Naive thymus-derived CD4-positive, alpha-beta T cell (primary cell): ENCODE results near the gene PRRX1. TPM values are rescaled to one million over a fixed set of nuclear protein-coding genes. Genes with fewer than 3 reads are reported as not detected.

Source experiments
- ATAC-seq: fragments of 150-1000 bp; cut with Tn5 transposase; 2 replicates; pipeline ENCODE4 v1.10.0; 2021; ENCODE audit warnings: mild to moderate bottlenecking, moderate library complexity
- CTCF ChIA-PET: fragments of 350-600 bp; sonication (Branson Sonifier 250); formaldehyde crosslinking; loops from one replicate; lab custom pipeline; 2021; ENCODE audit warnings: antibody characterized with exemption; lab: Charles Lee
- POLR2A ChIA-PET: fragments of 350-600 bp; sonication (Branson Sonifier 250); formaldehyde crosslinking; loops from one replicate; lab custom pipeline; 2021; ENCODE audit warnings: antibody characterized with exemption, inconsistent platforms; lab: Charles Lee
- DNase-seq, 9 donors: peaks; one replicate each; pipeline versions ENCODE4 v3.0.0 to v3.0.0-alpha.2; 2020 to 2022; ENCODE audit warnings: mixed read lengths in 1 of 9
- H3K27ac ChIP-seq: one replicate; pipeline ENCODE4 v1.7.0; 2013; ENCODE audit warnings: mild to moderate bottlenecking, low read depth, low read length, moderate library complexity
- H3K27me3 ChIP-seq, 2 donors: one replicate each; pipeline ENCODE4 v1.7.0; 2013; ENCODE audit warnings: low read length in 2 of 2, mild to moderate bottlenecking in 2 of 2, moderate library complexity in 2 of 2; ENCODE audit not compliant: control insufficient read depth in 2 of 2, insufficient read depth in 2 of 2
- H3K36me3 ChIP-seq, 3 experiments: 1 replicate in 2 of 3; 2 replicates in 1 of 3; pipeline ENCODE4 v1.7.0; 2013; ENCODE audit warnings: low read length in 3 of 3, mild to moderate bottlenecking in 3 of 3, moderate library complexity in 1 of 3; ENCODE audit not compliant: insufficient read depth in 3 of 3, control insufficient read depth in 2 of 3
- H3K4me1 ChIP-seq, 2 donors: one replicate each; pipeline ENCODE4 v1.7.0; 2013; ENCODE audit warnings: low read length in 2 of 2, mild to moderate bottlenecking in 2 of 2, moderate library complexity in 1 of 2; ENCODE audit not compliant: control insufficient read depth in 2 of 2, insufficient read depth in 2 of 2
- H3K4me3 ChIP-seq: 2 replicates; pipeline ENCODE4 v1.7.0; 2013; ENCODE audit warnings: mild to moderate bottlenecking, low read length
- H3K9me3 ChIP-seq, 3 experiments: 1 replicate in 2 of 3; 2 replicates in 1 of 3; pipeline ENCODE4 v1.7.0; 2013; ENCODE audit warnings: low read length in 3 of 3; ENCODE audit not compliant: control insufficient read depth in 2 of 3
- H3K27ac Mint-ChIP-seq, 9 donors: one replicate each; pipeline ENCODE4 v1.8.0; 2020 to 2022; ENCODE audit warnings: mixed read lengths in 9 of 9, mild to moderate bottlenecking in 8 of 9, moderate library complexity in 5 of 9, inconsistent platforms in 2 of 9
- H3K27me3 Mint-ChIP-seq, 5 donors: one replicate each; pipeline ENCODE4 v1.8.0; 2021 to 2022; ENCODE audit warnings: mixed read lengths in 5 of 5, mild to moderate bottlenecking in 1 of 5
- H3K36me3 Mint-ChIP-seq, 5 donors: one replicate each; pipeline ENCODE4 v1.8.0; 2020 to 2022; ENCODE audit warnings: mixed read lengths in 5 of 5, mild to moderate bottlenecking in 3 of 5, inconsistent platforms in 1 of 5
- H3K4me1 Mint-ChIP-seq, 7 donors: one replicate each; pipeline ENCODE4 v1.8.0; 2020 to 2022; ENCODE audit warnings: mixed read lengths in 7 of 7, mild to moderate bottlenecking in 3 of 7, inconsistent platforms in 1 of 7
- H3K4me3 Mint-ChIP-seq, 10 donors: one replicate each; pipeline ENCODE4 v1.8.0; 2020 to 2022; ENCODE audit warnings: mild to moderate bottlenecking in 10 of 10, mixed read lengths in 10 of 10, moderate library complexity in 6 of 10, inconsistent platforms in 2 of 10
- H3K9me3 Mint-ChIP-seq, 11 donors: one replicate each; pipeline ENCODE4 v1.8.0; 2020 to 2022; ENCODE audit warnings: mixed read lengths in 11 of 11, mild to moderate bottlenecking in 4 of 11, inconsistent platforms in 1 of 11, moderate library complexity in 1 of 11
- intact Hi-C, 2 donors: fragments of 100-400 bp; cut with micrococcal nuclease; formaldehyde crosslinking; loops; one replicate each; pipeline ENCODE4 v1.15.1; 2023
- polyA plus RNA-seq, 2 donors: library from polyadenylated mRNA; unstranded; fragments of 300-500 nt; fragmentation: Illumina TruSeq; gene quantifications; one replicate each; pipeline ENCODE4 v1.2.3, GENCODE V29; 2021
- total RNA-seq, 6 experiments: library from RNA in 5 of 6; stranded (reverse) in 5 of 6; gene quantifications; 1 replicate in 5 of 6; 2 replicates in 1 of 6; pipeline ENCODE4 v1.2.3 and lab custom pipeline; 2021 to 2026

Gene PRRX1
- total and polyA plus RNA-seq, 7 experiments from 2014 or later, result not detected

GRCh38 chr1:170734412-170735175 lies 70.7 kb downstream of the PRRX1 start:
- POLR2A ChIA-PET, result no interaction called here
- DNase-seq (no peak), ATAC-seq (no peak)
- Histone ChIP-seq H3K4me1 (no peaks in the 10 kb centered on the region), H3K27me3 (peaks cover 0 to 3% of the 10 kb centered on the region in 2 donors), H3K4me3 (no peak overlapping the region), H3K36me3 (no peaks in the 10 kb centered on the region), H3K27ac (no peak overlapping the region), H3K9me3 (no peaks in the 10 kb centered on the region)
- CTCF ChIA-PET, result interaction anchor here (0.9 kb wide), 1 partner anchor 579 kb away, joined by 3 read pairs; no protein-coding TSS in a partner anchor
- Mint-ChIP-seq H3K36me3 (no peaks in the 10 kb centered on the region), H3K4me3 (no peak overlapping the region), H3K9me3 (peaks cover 0 to 2% (median 0%) of the 10 kb centered on the region in 11 donors), H3K27ac (no peak overlapping the region), H3K4me1 (no peaks in the 10 kb centered on the region), H3K27me3 (peaks cover 3 to 36% (median 21%) of the 10 kb centered on the region in 5 donors)
- intact Hi-C loops, result no loop called here

- no peaks in the 10 kb centered on the region for H3K4me1 Mint-ChIP-seq
- Histone ChIP-seq H3K27ac (no peak overlapping the region), H3K36me3 (no peaks in the 10 kb centered on the region), H3K9me3 (no peaks in the 10 kb centered on the region), H3K27me3 (peaks cover 0 to 3% of the 10 kb centered on the region in 2 donors), H3K4me1 (no peaks in the 10 kb centered on the region), H3K4me3 (no peak overlapping the region)
- peaks cover 0 to 7% (median 2%) of the 10 kb centered on the region in 11 donors for H3K9me3 Mint-ChIP-seq
- H3K27ac Mint-ChIP-seq, result no peak overlapping the region
- H3K36me3 Mint-ChIP-seq, result no peaks in the 10 kb centered on the region
- ATAC-seq (no peak), DNase-seq (no peak)
- intact Hi-C loops, result no loop called here
- H3K4me3 Mint-ChIP-seq, result no peak overlapping the region
- ChIA-PET CTCF (no interaction called here), POLR2A (no interaction called here)
- H3K27me3 Mint-ChIP-seq, result peaks cover 3 to 39% (median 22%) of the 10 kb centered on the region in 5 donors
Observed at GRCh38 chr1:170735366-170736263, 71.7 kb downstream of the PRRX1 start.

DNA sequence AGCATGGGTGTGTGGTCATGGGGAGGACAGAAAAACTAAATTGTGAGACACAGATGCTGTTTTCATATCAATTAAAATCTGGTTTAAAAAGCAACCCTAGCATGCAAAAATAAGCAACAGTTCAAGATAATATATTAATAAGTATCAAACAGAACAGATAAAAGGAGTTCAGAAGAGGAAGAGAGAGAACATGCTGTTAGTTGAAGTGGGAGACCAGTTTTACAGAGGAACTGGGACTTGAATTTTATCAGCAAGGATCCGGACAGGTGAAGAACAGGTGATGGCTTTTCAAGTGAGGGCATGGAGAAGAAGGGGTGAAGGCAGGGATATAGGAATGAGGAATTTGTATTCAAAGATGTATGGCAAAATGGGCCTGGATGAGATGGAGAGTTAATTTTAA lies 75.9 kb downstream of the PRRX1 start:
- Histone ChIP-seq H3K4me1 (no peaks in the 10 kb centered on the region), H3K27ac (no peak overlapping the region), H3K9me3 (no peaks in the 10 kb centered on the region), H3K27me3 (peaks cover 0 to 3% of the 10 kb centered on the region in 2 donors), H3K4me3 (no peak overlapping the region), H3K36me3 (no peaks in the 10 kb centered on the region)
- CTCF ChIA-PET, result no interaction called here
- intact Hi-C loops, result no loop called here
- no peak for ATAC-seq
- Mint-ChIP-seq H3K4me3 (no peak overlapping the region), H3K4me1 (no peaks in the 10 kb centered on the region), H3K36me3 (no peaks in the 10 kb centered on the region), H3K27ac (no peak overlapping the region), H3K9me3 (peaks cover 4 to 38% (median 9%) of the 10 kb centered on the region in 11 donors), H3K27me3 (peaks cover 3 to 30% (median 22%) of the 10 kb centered on the region in 5 donors)
- POLR2A ChIA-PET, result no interaction called here
- no peak for DNase-seq

DNA sequence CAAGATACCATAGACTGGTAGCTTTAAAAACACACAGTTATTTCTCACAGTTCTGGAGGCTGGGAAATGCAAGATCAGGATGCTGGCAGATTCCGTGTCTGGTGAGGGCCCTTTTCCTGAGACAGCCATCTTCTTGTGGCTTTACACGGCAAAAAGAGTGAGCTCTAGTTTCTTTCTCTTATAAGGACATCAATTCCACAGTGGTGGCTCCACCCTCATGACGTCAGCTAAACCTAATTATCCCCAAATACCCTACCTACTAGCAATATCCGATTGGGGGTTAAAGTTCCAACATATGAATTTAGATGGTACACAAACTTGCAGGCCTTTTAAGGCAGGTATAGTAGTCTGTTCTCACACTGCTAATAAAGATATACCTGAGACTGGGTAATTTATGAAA lies 77.7 kb downstream of the PRRX1 start:
- Histone ChIP-seq H3K27me3 (peaks cover 0 to 3% of the 10 kb centered on the region in 2 donors), H3K27ac (no peak overlapping the region), H3K36me3 (no peaks in the 10 kb centered on the region), H3K9me3 (no peaks in the 10 kb centered on the region), H3K4me3 (no peak overlapping the region), H3K4me1 (no peaks in the 10 kb centered on the region)
- CTCF ChIA-PET, result no interaction called here
- H3K27ac Mint-ChIP-seq, result no peak overlapping the region
- intact Hi-C loops, result no loop called here
- peaks cover 3 to 34% (median 20%) of the 10 kb centered on the region in 5 donors for H3K27me3 Mint-ChIP-seq
- peaks cover 4 to 38% (median 11%) of the 10 kb centered on the region in 11 donors for H3K9me3 Mint-ChIP-seq
- no peaks in the 10 kb centered on the region for H3K36me3 Mint-ChIP-seq
- no peak for ATAC-seq
- POLR2A ChIA-PET, result no interaction called here
- no peak overlapping the region for H3K4me3 Mint-ChIP-seq
- DNase-seq, result no peak
- H3K4me1 Mint-ChIP-seq, result no peaks in the 10 kb centered on the region

DNA sequence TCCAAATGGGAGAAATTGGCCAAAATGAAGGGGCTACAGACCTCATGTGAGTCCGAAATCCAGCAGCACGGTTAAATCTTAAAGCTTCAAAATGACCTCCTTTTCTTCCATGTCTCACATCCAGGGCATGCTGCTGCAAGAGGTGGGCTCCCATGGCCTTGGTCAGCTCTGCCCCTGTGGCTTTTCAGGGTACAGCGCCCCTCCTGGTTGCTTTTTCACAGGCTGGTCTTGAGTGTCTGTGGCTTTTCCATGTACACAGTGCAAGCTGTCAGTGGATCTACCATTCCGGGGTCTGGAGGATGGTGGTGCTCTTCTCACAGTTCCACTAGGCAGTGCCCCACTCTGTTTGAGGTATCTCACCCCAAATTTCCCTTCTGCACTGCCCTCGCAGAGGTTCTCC lies 78.7 kb downstream of the PRRX1 start:
- H3K4me1 ChIP-seq, result no peaks in the 10 kb centered on the region
- no peak overlapping the region for H3K4me3 ChIP-seq
- Mint-ChIP-seq H3K36me3 (no peaks in the 10 kb centered on the region), H3K27me3 (peaks cover 3 to 28% (median 13%) of the 10 kb centered on the region in 5 donors), H3K27ac (no peak overlapping the region), H3K4me3 (no peak overlapping the region), H3K4me1 (no peaks in the 10 kb centered on the region), H3K9me3 (peaks cover 4 to 38% (median 11%) of the 10 kb centered on the region in 11 donors)
- H3K27me3 ChIP-seq, result peaks cover 0 to 3% of the 10 kb centered on the region in 2 donors
- DNase-seq (no peak), ATAC-seq (no peak)
- H3K36me3 ChIP-seq, result no peaks in the 10 kb centered on the region
- POLR2A ChIA-PET, result no interaction called here
- H3K27ac ChIP-seq, result no peak overlapping the region
- intact Hi-C loops, result no loop called here
- H3K9me3 ChIP-seq, result no peaks in the 10 kb centered on the region
- CTCF ChIA-PET, result no interaction called here

DNA sequence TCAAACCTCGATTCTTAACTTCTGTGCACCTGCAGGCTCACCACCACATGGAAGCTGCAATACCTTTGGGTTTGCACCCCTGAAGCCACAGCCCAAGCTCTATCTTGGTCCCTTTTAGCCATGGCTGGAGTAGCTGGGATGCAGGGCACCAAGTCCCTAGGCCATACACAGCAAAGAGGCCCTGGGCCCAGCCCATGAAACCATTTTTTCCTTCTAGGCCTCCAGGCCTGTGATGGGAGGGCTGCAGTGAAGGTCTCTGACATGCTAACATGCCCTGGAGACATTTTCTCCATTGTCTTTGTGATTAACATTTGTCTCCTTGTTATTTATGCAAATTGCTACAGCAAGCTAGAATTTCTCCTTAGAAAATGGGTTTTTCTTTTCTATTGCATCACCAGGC lies 79.2 kb downstream of the PRRX1 start:
- Histone ChIP-seq H3K27me3 (peaks cover 0 to 3% of the 10 kb centered on the region in 2 donors), H3K27ac (no peak overlapping the region), H3K9me3 (no peaks in the 10 kb centered on the region), H3K36me3 (no peaks in the 10 kb centered on the region), H3K4me1 (no peaks in the 10 kb centered on the region), H3K4me3 (no peak overlapping the region)
- Mint-ChIP-seq H3K9me3 (peaks cover 4 to 38% (median 11%) of the 10 kb centered on the region in 11 donors), H3K36me3 (no peaks in the 10 kb centered on the region), H3K4me3 (no peak overlapping the region), H3K4me1 (no peaks in the 10 kb centered on the region), H3K27me3 (peaks cover 3 to 23% (median 14%) of the 10 kb centered on the region in 5 donors), H3K27ac (no peak overlapping the region)
- ATAC-seq (no peak), DNase-seq (no peak)
- CTCF ChIA-PET, result no interaction called here
- intact Hi-C loops, result no loop called here
- POLR2A ChIA-PET, result no interaction called here
